Panc1 (cell line): ENCODE measurements around the gene HOTAIR. TPM values are rescaled to one million over a fixed set of nuclear protein-coding genes. Genes with fewer than 3 reads are reported as not detected.
A peak's percentile ranks its signal among the peaks of the same experiment; 100 is the strongest.

Source experiments
- ATAC-seq: fragments of 200-7000 bp; cut with Tn5 transposase; 2 replicates; pipeline ENCODE4 v1.9.1; 2020; ENCODE audit warnings: mild to moderate bottlenecking, moderate library complexity
- BruUV-seq: library from RNA; stranded (reverse); fragments of 400-500 nt; replicated peaks from 2 replicates; lab custom pipeline; 2021; lab: Mats Ljungman, UMichigan
- CTCF ChIA-PET: fragments of 300-600 bp; sonication (Branson Sonifier 250); formaldehyde crosslinking; loops from one replicate; lab custom pipeline; 2022; ENCODE audit warnings: antibody characterized with exemption; lab: Charles Lee
- POLR2A ChIA-PET: fragments of 300-600 bp; sonication (Branson Sonifier 250); formaldehyde crosslinking; loops from one replicate; lab custom pipeline; 2022; ENCODE audit warnings: antibody characterized with exemption; lab: Charles Lee
- DNase-seq: peaks from one replicate; pipeline ENCODE4 v3.0.0-alpha.2; 2010; ENCODE audit warnings: low read depth, low spot score
- H3K27ac ChIP-seq: 2 replicates; pipeline ENCODE4 v1.5.1; 2011; ENCODE audit warnings: mild to moderate bottlenecking, low read length, inconsistent platforms
- H3K27me3 ChIP-seq: fragments of 200-500 bp; sonication (Bioruptor generic); 2 replicates; pipeline ENCODE4 v1.6.0; 2014; ENCODE audit warnings: low read length, inconsistent platforms; ENCODE audit not compliant: control insufficient read depth, insufficient read depth
- H3K36me3 ChIP-seq: fragments of 200-500 bp; sonication (Bioruptor generic); 2 replicates; pipeline ENCODE4 v1.5.1; 2014; ENCODE audit warnings: inconsistent platforms, mild to moderate bottlenecking, low read length, moderate library complexity; ENCODE audit not compliant: control insufficient read depth, insufficient read depth
- H3K4me1 ChIP-seq: 2 replicates; pipeline ENCODE4 v1.5.1; 2011; ENCODE audit warnings: inconsistent platforms, mild to moderate bottlenecking, low read length, moderate library complexity; ENCODE audit not compliant: control insufficient read depth, insufficient read depth
- H3K4me3 ChIP-seq, 2 experiments: 2 replicates each; pipeline ENCODE4 v1.5.1; 2011 to 2012; ENCODE audit warnings: low read depth in 2 of 2, low read length in 2 of 2, mild to moderate bottlenecking in 2 of 2, inconsistent platforms in 1 of 2, moderate library complexity in 1 of 2
- H3K9me3 ChIP-seq: fragments of 200-500 bp; sonication (Bioruptor generic); 2 replicates; pipeline ENCODE4 v1.5.1; 2014; ENCODE audit warnings: low read depth, mild to moderate bottlenecking, inconsistent platforms, low read length, moderate library complexity; ENCODE audit not compliant: control insufficient read depth, insufficient read depth
- CTCF ChIP-seq: fragments of 450-650 bp; IDR thresholded peaks from 2 replicates; pipeline ENCODE4 v1.5.1; 2017; ENCODE audit warnings: mild to moderate bottlenecking
- POLR2AphosphoS5 ChIP-seq: IDR thresholded peaks from 2 replicates; pipeline ENCODE4 v1.6.1; 2012; ENCODE audit warnings: mild to moderate bottlenecking, low read depth, low read length, moderate library complexity
- REST ChIP-seq, 2 experiments: IDR thresholded peaks; 2 replicates each; pipeline ENCODE4 v1.6.1; 2011 to 2012; ENCODE audit warnings: low read depth in 2 of 2, control low read depth in 1 of 2, low read length in 1 of 2, mild to moderate bottlenecking in 1 of 2, moderate library complexity in 1 of 2; ENCODE audit not compliant: insufficient read depth in 1 of 2
- SIN3A ChIP-seq: IDR thresholded peaks from 2 replicates; pipeline ENCODE4 v1.6.1; 2012; ENCODE audit warnings: low read depth, mild to moderate bottlenecking, low read length, moderate library complexity, borderline replicate concordance; ENCODE audit not compliant: insufficient read depth
- TCF7L2 ChIP-seq: IDR thresholded peaks from 2 replicates; pipeline ENCODE4 v1.6.1; 2011; ENCODE audit warnings: mild to moderate bottlenecking, low read depth, low read length, inconsistent platforms
- in situ Hi-C: cut with HindIII; loops from 2 replicates; pipeline ENCODE4 v1.10.0; 2016; ENCODE audit warnings: low sequenced_read_pairs, low pct_unique_long_range_greater_than_20kb
- intact Hi-C: fragments of 100-400 bp; cut with micrococcal nuclease; formaldehyde crosslinking; loops from one replicate; pipeline ENCODE4 v1.10.0; 2022; ENCODE audit not compliant: unreplicated experiment
- total RNA-seq: library from RNA; stranded (reverse); gene quantifications from one replicate; pipeline ENCODE4 v1.2.1, GENCODE V29; 2021; ENCODE audit not compliant: unreplicated experiment

Gene HOTAIR
- total RNA-seq, 1 experiment from 2014 or later, result 31.7 TPM

- in situ Hi-C loops, result no loop called here
- POLR2A ChIA-PET, result no interaction called here
- intact Hi-C loops, result loop anchor here (10.0 kb wide), 1 partner anchor 606 kb away; the partner anchor contains the start of gene SP1
Observed at GRCh38 chr12:53991077-53991460, 16.3 kb upstream of the HOTAIR start.

More at GRCh38 chr12:53991077-53991460, 16.3 kb upstream of the HOTAIR start:
- Histone ChIP-seq H3K27me3 (no peaks in the 10 kb centered on the region), H3K9me3 (no peaks in the 10 kb centered on the region), H3K4me1 (peaks cover 19% of the 10 kb centered on the region), H3K36me3 (no peaks in the 10 kb centered on the region; the same call in 1 of the 2 replicates), H3K27ac (peak overlapping the region; percentile 99), H3K4me3 (peak overlapping the region; percentile 66 to 67)
- BruUV-seq, result no TSS peak
- ATAC-seq (peak; percentile 3; the same call in 1 of the 2 replicates), DNase-seq (no peak)
- CTCF ChIA-PET, result interaction anchor here (0.6 to 1.1 kb wide), 2 partner anchors 11 to 26 kb away, joined by 3 to 4 read pairs; no protein-coding TSS in a partner anchor
- TF ChIP-seq TCF7L2 (no peak), CTCF (no peak), SIN3A (no peak), POLR2AphosphoS5 (peak; percentile 50; the same call in 1 of the 2 replicates), REST (IDR thresholded peaks at IDR 0.05; ENCODE audit: insufficient read depth in 1 of 2, low read depth in 2 of 2, low read length in 1 of 2) (no peak)
